Left lung (tissue), 10 donors: ENCODE results near the gene PDCD4. TPM values are rescaled to one million over a fixed set of nuclear protein-coding genes. Genes with fewer than 3 reads are reported as not detected.

Experiments
- ATAC-seq: fragments of 200-7000 bp; cut with Tn5 transposase; one replicate; pipeline ENCODE4 v1.9.1; 2020; ENCODE audit warnings: moderate library complexity
- DNase-seq, 4 donors: peaks; one replicate each; pipeline ENCODE4 v3.0.0-alpha.2; 2013 to 2020
- H3K27ac ChIP-seq, 2 donors: fragments of 200-600 bp; sonication (generic) in 1 of 2; one replicate each; pipeline versions ENCODE4 v1.5.0 to v1.8.0; 2020 to 2021
- H3K27me3 ChIP-seq, 2 donors: fragments of 200-600 bp; sonication (generic) in 1 of 2; one replicate each; pipeline versions ENCODE4 v1.5.0 to v1.8.0; 2020 to 2021
- H3K36me3 ChIP-seq, 2 donors: fragments of 200-600 bp; sonication (generic) in 1 of 2; one replicate each; pipeline versions ENCODE4 v1.5.0 to v1.8.0; 2020 to 2021
- H3K4me1 ChIP-seq, 2 donors: fragments of 200-600 bp; one replicate each; pipeline ENCODE4 v1.8.0; 2021
- H3K4me3 ChIP-seq, 2 donors: fragments of 200-600 bp; sonication (generic) in 1 of 2; one replicate each; pipeline versions ENCODE4 v1.5.0 to v1.8.0; 2020 to 2021; ENCODE audit warnings: mild to moderate bottlenecking in 1 of 2
- H3K9me3 ChIP-seq, 2 donors: fragments of 200-600 bp; sonication (generic) in 1 of 2; one replicate each; pipeline versions ENCODE4 v1.5.0 to v1.8.0; 2020 to 2021
- CTCF ChIP-seq, 2 donors: fragments of 200-600 bp; sonication (generic) in 1 of 2; IDR thresholded peaks; one replicate each; pipeline versions ENCODE4 v1.5.0 to v1.8.0; 2021; ENCODE audit warnings: antibody characterized with exemption in 2 of 2
- intact Hi-C, 2 donors: fragments of 100-400 bp; cut with DNase I; formaldehyde crosslinking; loops; one replicate each; pipeline versions ENCODE4 v1.11.2 to v1.14.2; 2022
- polyA plus RNA-seq, 6 donors: library from polyadenylated mRNA; unstranded; fragments of 120-200 nt; gene quantifications; one replicate each; pipeline ENCODE4 v1.2.1, GENCODE V29; 2013; ENCODE audit not compliant: insufficient read length in 6 of 6
- total RNA-seq, 2 donors: library from RNA; stranded (reverse); fragmentation: NEBNext Ultra II Directional; extraction: Animal tissue kit (Norgen Biotek cat#: 25700); gene quantifications; one replicate each; pipeline ENCODE4 v1.2.1, GENCODE V29; 2021
- donor health status: DM: no; HTN: yes; CAD: no.
- donor health status: DM: no; HTN: no; CAD: no.

PDCD4 gene
- total and polyA plus RNA-seq, 8 donors: 45.7 to 311 (median 220) TPM

DNA sequence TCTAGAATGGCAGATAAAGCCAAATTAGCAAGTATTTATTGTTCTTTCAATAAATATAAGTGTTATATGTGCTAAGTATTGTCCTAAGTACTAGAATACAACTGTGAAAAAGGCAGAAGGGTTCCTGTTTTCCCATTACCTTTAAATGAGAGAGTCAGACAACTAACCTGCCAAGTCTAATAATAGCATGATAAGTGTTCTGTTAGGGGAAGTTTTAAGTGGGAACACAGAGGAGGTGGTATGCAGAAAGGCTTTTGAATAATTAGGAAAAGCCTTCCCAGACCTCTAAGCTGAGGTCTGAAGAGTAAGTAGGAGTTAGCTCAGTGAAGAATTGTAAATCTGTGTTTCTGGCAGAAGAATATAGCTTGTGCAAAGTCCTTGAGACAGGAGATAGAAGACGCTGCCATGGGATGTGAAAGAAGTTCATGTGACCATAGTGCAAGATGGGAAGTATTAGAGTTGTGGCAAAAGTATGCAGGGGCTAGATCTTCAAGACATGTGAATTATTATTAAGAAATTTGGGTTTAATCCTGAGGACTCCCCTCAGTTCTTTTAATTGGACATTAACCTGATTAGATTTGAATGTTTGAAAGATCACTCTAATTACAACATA is 60.1 kb downstream of the PDCD4 start:
- intact Hi-C loops: no loop called here

GRCh38 chr10:110932505-110933180 is 60.9 kb downstream of the PDCD4 start:
- H3K4me1 ChIP-seq: peaks cover 6 to 29% of the 10 kb centered on the region in 2 donors
- no peaks in the 10 kb centered on the region for H3K27me3 ChIP-seq
- peak; percentile 69 for ATAC-seq
- peak overlapping the region in 1 of 2 donors; percentile 2 for H3K27ac ChIP-seq
- no peaks in the 10 kb centered on the region for H3K9me3 ChIP-seq
- no peak for DNase-seq
- H3K36me3 ChIP-seq: peaks cover 0 to 4% of the 10 kb centered on the region in 2 donors
- no peak for TF ChIP-seq CTCF (IDR thresholded peaks at IDR 0.05)
- intact Hi-C loops: no loop called here
- no peak overlapping the region for H3K4me3 ChIP-seq

More for the DNA sequence above, 60.1 kb downstream of the PDCD4 start:
- Histone ChIP-seq H3K27me3 (no peaks in the 10 kb centered on the region), H3K27ac (peak overlapping the region in 1 of 2 donors; percentile 2), H3K4me3 (no peak overlapping the region), H3K4me1 (peaks cover 6 to 32% of the 10 kb centered on the region in 2 donors), H3K36me3 (no peaks in the 10 kb centered on the region), H3K9me3 (no peaks in the 10 kb centered on the region)
- DNase-seq (no peak), ATAC-seq (peak; percentile 77)
- no peak for TF ChIP-seq CTCF (IDR thresholded peaks at IDR 0.05)

- no peak overlapping the region for H3K27ac ChIP-seq
- H3K9me3 ChIP-seq: no peaks in the 10 kb centered on the region
- no peak for TF ChIP-seq CTCF (IDR thresholded peaks at IDR 0.05)
- H3K4me1 ChIP-seq: peaks cover 0 to 17% of the 10 kb centered on the region in 2 donors
- H3K36me3 ChIP-seq: peaks cover 0 to 4% of the 10 kb centered on the region in 2 donors
- DNase-seq: no peak
- ATAC-seq: no peak
- H3K4me3 ChIP-seq: no peak overlapping the region
- no peaks in the 10 kb centered on the region for H3K27me3 ChIP-seq
- intact Hi-C loops: no loop called here
Measured at GRCh38 chr10:110936757-110937156, 65.0 kb downstream of the PDCD4 start.

GRCh38 chr10:110939419-110939818 is 67.7 kb downstream of the PDCD4 start:
- TF ChIP-seq CTCF (IDR thresholded peaks at IDR 0.05): no peak
- Histone ChIP-seq H3K36me3 (peaks cover 0 to 4% of the 10 kb centered on the region in 2 donors), H3K4me3 (no peak overlapping the region), H3K9me3 (no peaks in the 10 kb centered on the region), H3K27ac (no peak overlapping the region), H3K27me3 (no peaks in the 10 kb centered on the region), H3K4me1 (peaks cover 0 to 17% of the 10 kb centered on the region in 2 donors)
- DNase-seq (no peak), ATAC-seq (no peak)
- intact Hi-C loops: no loop called here

DNA sequence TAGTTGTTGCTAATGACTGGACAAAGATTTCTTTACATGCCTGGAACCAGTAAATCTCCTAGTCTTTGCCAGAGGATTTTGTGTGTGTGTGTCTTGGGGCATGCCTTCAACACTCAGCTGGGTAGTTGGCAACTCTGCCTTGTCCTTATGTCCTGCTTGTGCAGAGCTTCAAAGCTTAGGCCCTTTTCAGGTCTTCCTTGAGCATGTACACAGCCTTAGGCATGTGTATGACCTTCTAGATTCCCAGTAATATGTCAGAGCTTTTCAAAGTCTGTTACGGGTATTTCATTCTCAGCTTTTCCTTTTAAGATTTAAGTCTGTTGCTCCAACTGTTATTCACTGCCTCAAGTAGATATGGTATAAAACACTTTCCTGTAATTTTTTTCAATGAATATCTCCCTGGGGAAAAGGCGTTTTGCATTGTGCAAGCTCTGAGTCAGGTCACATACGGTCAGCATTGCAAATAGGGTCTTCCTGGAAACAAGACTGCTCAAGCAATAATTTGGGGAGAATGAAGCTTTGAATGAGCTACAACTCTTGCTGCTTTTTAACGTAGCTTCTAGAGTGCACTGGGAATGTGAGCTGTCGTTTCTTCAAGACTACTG is 73.2 kb downstream of the PDCD4 start:
- DNase-seq (no peak), ATAC-seq (peak; percentile 19)
- peaks cover 0 to 26% of the 10 kb centered on the region in 2 donors for H3K4me1 ChIP-seq
- no peak for TF ChIP-seq CTCF (IDR thresholded peaks at IDR 0.05)
- H3K27ac ChIP-seq: no peak overlapping the region
- intact Hi-C loops: no loop called here
- H3K4me3 ChIP-seq: no peak overlapping the region
- no peaks in the 10 kb centered on the region for H3K27me3 ChIP-seq
- H3K36me3 ChIP-seq: no peaks in the 10 kb centered on the region
- H3K9me3 ChIP-seq: no peaks in the 10 kb centered on the region
